ENCODE data around the gene DROSHA.
"Not testable (repeated sequence)": the region's sequence is repeated elsewhere in the genome, so short reads cannot be mapped to it uniquely, and the experiment has no call there.

Gene DROSHA

DNA sequence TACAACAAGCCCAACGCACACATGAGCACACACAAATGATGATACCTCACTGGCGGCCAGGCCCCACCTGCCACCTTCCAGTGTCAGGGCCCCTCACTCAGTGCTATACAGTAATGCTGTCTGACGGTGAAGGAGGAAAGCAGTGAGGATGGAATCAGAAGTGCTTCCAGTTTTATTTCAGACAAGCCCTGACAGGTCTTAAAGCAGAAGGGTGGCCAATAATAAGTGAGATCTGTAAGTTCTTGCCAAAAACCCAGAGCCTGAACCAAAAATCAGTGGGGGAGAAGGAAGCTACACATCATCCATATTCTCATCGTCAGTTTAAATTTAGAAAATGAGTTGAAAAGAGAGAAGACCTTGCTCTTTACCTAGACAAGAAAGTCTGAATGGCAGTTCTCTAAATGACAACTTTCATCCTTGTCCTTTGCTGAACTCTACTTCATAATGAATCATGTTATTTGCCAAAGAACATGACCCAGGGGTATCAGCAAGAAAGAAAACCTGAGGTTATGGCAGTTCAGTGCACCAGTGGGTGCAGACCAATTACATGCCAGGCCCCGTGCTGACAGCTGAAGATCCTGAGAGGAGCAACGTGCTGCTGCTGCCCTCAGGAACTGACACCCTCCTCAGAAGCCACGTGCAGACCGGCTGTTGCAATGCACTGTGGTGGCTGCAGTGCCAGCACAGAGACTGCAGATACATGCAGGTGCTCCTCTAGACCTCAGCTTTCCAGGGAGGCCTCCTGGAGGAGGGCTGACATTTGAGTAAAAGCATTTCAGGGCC lies 118.7 kb downstream of the DROSHA start:
- in situ Hi-C loops (cut with MboI; ENCODE audit: low sequenced_read_pairs), result no loop called here
- Histone ChIP-seq H3K27me3 (ENCODE audit: low read depth) (no peaks in the 10 kb centered on the region), H3K36me3 (replicated peaks) (peaks cover 14% of the 10 kb centered on the region)

GRCh38 chr5:31412324-31412723 lies 119.6 kb downstream of the DROSHA start:
- no peak for DNase-seq (ENCODE audit: low spot score in 2 of 2)
- no peak overlapping the region for H3K4me3 ChIP-seq
- H3K9me3 ChIP-seq, result no peaks in the 10 kb centered on the region
- H3K27me3 ChIP-seq (ENCODE audit: low read depth), result no peaks in the 10 kb centered on the region
- H3K36me3 ChIP-seq (replicated peaks), result peaks cover 19% of the 10 kb centered on the region
- H3K4me1 ChIP-seq, result peaks cover 15% of the 10 kb centered on the region
- in situ Hi-C loops (cut with MboI; ENCODE audit: low sequenced_read_pairs), result no loop called here

More for the DNA sequence above, 118.7 kb downstream of the DROSHA start:
- Histone ChIP-seq H3K4me3 (no peak overlapping the region), H3K4me1 (peaks cover 15% of the 10 kb centered on the region), H3K9me3 (no peaks in the 10 kb centered on the region)
- no peak for DNase-seq (ENCODE audit: low spot score in 2 of 2)

DNA sequence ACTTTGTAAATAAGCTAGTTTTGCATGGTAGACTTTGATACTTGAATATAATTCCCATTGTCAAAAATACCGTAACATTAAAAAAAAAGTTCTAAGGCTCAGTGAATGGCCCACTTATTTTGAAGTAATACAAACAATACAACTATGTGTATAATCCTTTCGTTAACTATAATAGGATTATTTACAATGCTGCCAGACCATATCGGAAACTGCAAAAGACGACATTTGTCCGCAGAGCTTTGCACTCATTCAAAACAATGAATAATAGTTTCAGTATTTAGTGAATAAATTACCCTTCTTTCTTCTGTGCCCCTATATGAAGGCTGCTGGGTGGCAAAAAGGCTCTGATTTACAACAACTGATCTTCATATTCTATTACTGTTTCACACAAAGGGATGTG lies 121.8 kb downstream of the DROSHA start:
- DNase-seq (ENCODE audit: low spot score in 2 of 2), result peak; percentile 41 to 81
- Histone ChIP-seq H3K27me3 (ENCODE audit: low read depth) (no peaks in the 10 kb centered on the region), H3K36me3 (replicated peaks) (peaks cover 18% of the 10 kb centered on the region), H3K9me3 (no peaks in the 10 kb centered on the region), H3K4me1 (peaks cover 11% of the 10 kb centered on the region), H3K4me3 (no peak overlapping the region)
- in situ Hi-C loops (cut with MboI; ENCODE audit: low sequenced_read_pairs), result no loop called here

GRCh38 chr5:31408814-31409213 lies 123.1 kb downstream of the DROSHA start:
- in situ Hi-C loops (cut with MboI; ENCODE audit: low sequenced_read_pairs), result no loop called here

GRCh38 chr5:31407921-31408693 lies 123.8 kb downstream of the DROSHA start:
- in situ Hi-C loops (cut with MboI; ENCODE audit: low sequenced_read_pairs), result no loop called here
- H3K36me3 ChIP-seq (replicated peaks), result peaks cover 18% of the 10 kb centered on the region

More at GRCh38 chr5:31408814-31409213, 123.1 kb downstream of the DROSHA start:
- no peaks in the 10 kb centered on the region for H3K27me3 ChIP-seq (ENCODE audit: low read depth)
- no peaks in the 10 kb centered on the region for H3K9me3 ChIP-seq
- H3K4me3 ChIP-seq, result no peak overlapping the region
- no peak for DNase-seq (ENCODE audit: low spot score in 2 of 2)
- H3K4me1 ChIP-seq, result peaks cover 11% of the 10 kb centered on the region
- peaks cover 18% of the 10 kb centered on the region for H3K36me3 ChIP-seq (replicated peaks)

DNA sequence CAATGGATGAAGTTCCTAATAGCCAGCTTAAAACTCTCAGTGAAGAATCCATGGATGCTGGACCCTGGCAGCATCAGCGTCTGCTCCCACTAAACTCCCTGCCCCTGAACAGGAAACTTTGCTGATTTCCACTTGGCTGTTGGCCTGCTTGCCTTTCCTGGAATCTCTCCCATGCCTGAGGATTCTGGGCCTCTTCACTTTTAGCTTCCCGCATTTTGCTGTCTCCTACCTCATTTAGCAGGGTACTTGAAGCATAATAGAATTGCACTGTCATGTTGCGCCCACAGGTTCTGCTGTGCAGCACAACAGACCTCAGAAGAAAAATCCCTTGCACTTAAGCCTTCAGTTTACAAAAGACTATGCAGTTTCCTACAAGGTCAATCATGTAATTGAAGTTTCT lies 127.6 kb downstream of the DROSHA start:
- in situ Hi-C loops (cut with MboI; ENCODE audit: low sequenced_read_pairs), result no loop called here
- H3K4me1 ChIP-seq, result no peaks in the 10 kb centered on the region
- DNase-seq (ENCODE audit: low spot score in 2 of 2), result no peak
- peaks cover 27% of the 10 kb centered on the region for H3K36me3 ChIP-seq (replicated peaks)
- no peak overlapping the region for H3K4me3 ChIP-seq
- no peaks in the 10 kb centered on the region for H3K27me3 ChIP-seq (ENCODE audit: low read depth)
- no peaks in the 10 kb centered on the region for H3K9me3 ChIP-seq

More at GRCh38 chr5:31407921-31408693, 123.8 kb downstream of the DROSHA start:
- H3K27me3 ChIP-seq (ENCODE audit: low read depth), result no peaks in the 10 kb centered on the region
- no peak overlapping the region for H3K4me3 ChIP-seq
- no peaks in the 10 kb centered on the region for H3K9me3 ChIP-seq
- no peak for DNase-seq (ENCODE audit: low spot score in 2 of 2)
- peaks cover 11% of the 10 kb centered on the region for H3K4me1 ChIP-seq

DNA sequence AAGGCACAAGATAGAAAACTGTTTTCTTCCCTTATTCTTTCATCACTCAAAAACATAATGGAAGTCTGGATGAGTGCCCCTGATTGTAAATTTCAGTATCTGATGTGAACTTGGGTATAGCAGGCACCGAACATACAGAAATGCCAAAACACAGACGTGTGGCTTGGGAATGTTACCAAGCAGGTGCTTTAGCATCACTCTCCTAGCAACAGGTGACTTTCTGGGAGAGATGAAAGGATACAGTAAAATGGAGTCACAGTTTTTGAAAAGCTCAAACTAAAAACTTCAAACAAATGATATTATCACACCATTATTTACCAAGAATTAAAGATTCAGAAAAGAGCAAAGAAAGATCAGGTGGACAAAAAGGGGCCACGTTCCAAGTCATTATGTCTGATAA lies 130.2 kb downstream of the DROSHA start:
- in situ Hi-C loops (cut with MboI; ENCODE audit: low sequenced_read_pairs), result no loop called here
- no peak for DNase-seq (ENCODE audit: low spot score in 2 of 2)
- H3K4me3 ChIP-seq, result no peak overlapping the region
- H3K4me1 ChIP-seq, result peaks cover 12% of the 10 kb centered on the region
- no peaks in the 10 kb centered on the region for H3K27me3 ChIP-seq (ENCODE audit: low read depth)
- H3K36me3 ChIP-seq (replicated peaks), result peaks cover 12% of the 10 kb centered on the region; the same call in 1 of the 2 replicates
- H3K9me3 ChIP-seq, result no peaks in the 10 kb centered on the region

DNA sequence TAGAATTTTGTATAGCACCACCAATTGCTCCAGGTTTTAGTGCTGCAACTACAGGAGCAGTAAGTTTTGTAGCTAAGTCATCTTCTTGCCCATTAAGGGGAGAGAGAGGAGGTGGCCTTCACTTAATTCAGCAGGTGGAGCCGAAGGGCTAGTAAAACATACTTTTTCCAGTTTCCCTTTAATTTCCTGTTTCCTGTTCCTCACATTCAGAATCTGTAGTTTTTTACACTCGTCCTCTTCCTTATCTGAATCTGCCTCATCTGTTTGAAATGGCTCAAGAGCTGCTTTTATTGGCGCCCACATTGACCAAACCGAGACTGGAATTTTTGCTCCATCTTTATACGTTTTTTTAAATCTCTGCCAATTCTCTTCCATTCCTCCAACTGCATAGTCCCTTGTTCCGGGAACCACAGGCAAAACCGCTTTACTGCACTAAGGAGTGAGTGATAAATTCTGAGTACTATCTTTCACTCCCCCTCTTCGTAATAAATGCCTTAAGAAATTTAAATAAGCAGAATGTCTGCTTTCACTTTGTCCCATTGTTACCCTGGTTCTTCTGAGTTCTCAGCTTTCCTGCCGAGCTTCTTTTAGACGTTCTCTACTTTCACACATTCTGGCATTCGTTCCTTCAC lies 133.9 kb downstream of the DROSHA start:
- peaks cover 12% of the 10 kb centered on the region for H3K4me1 ChIP-seq
- in situ Hi-C loops (cut with MboI; ENCODE audit: low sequenced_read_pairs), result no loop called here
- DNase-seq (ENCODE audit: low spot score in 2 of 2), result no peak
- H3K4me3 ChIP-seq, result no peak overlapping the region
- H3K9me3 ChIP-seq, result no peaks in the 10 kb centered on the region
- H3K36me3 ChIP-seq (replicated peaks), result peaks cover 9% of the 10 kb centered on the region; the same call in 1 of the 2 replicates
- H3K27me3 ChIP-seq (ENCODE audit: low read depth), result no peaks in the 10 kb centered on the region

GRCh38 chr5:31396611-31397295 lies 135.1 kb downstream of the DROSHA start:
- Histone ChIP-seq H3K4me1 (peaks cover 12% of the 10 kb centered on the region), H3K27me3 (ENCODE audit: low read depth) (no peaks in the 10 kb centered on the region), H3K4me3 (no peak overlapping the region), H3K36me3 (replicated peaks) (peaks cover 5% of the 10 kb centered on the region; the same call in 1 of the 2 replicates), H3K9me3 (no peaks in the 10 kb centered on the region)
- no peak for DNase-seq (ENCODE audit: low spot score in 2 of 2)
- in situ Hi-C loops (cut with MboI; ENCODE audit: low sequenced_read_pairs), result no loop called here

- H3K4me3 ChIP-seq; H3K27me3 ChIP-seq (ENCODE audit: low read depth); DNase-seq (ENCODE audit: low spot score in 2 of 2); H3K36me3 ChIP-seq (replicated peaks); in situ Hi-C loops (cut with MboI; ENCODE audit: low sequenced_read_pairs); H3K9me3 ChIP-seq: not testable (repeated sequence)
- H3K4me1 ChIP-seq, result peaks cover 12% of the 10 kb centered on the region
These were observed 136.3 kb downstream of the DROSHA start for GRCh38 chr5:31395450-31396045.

GRCh38 chr5:31393126-31393525 lies 138.8 kb downstream of the DROSHA start:
- no peak for DNase-seq (ENCODE audit: low spot score in 2 of 2)
- no peaks in the 10 kb centered on the region for H3K27me3 ChIP-seq (ENCODE audit: low read depth)
- in situ Hi-C loops (cut with MboI; ENCODE audit: low sequenced_read_pairs), result no loop called here
- H3K9me3 ChIP-seq, result peaks cover 9% of the 10 kb centered on the region
- H3K4me3 ChIP-seq, result no peak overlapping the region
- H3K4me1 ChIP-seq, result peaks cover 4% of the 10 kb centered on the region
- no peaks in the 10 kb centered on the region for H3K36me3 ChIP-seq (replicated peaks)

- no peaks in the 10 kb centered on the region for H3K36me3 ChIP-seq (replicated peaks)
- in situ Hi-C loops (cut with MboI; ENCODE audit: low sequenced_read_pairs), result no loop called here
- peaks cover 10% of the 10 kb centered on the region for H3K9me3 ChIP-seq
- no peaks in the 10 kb centered on the region for H3K4me1 ChIP-seq
- no peak for DNase-seq (ENCODE audit: low spot score in 2 of 2)
- no peaks in the 10 kb centered on the region for H3K27me3 ChIP-seq (ENCODE audit: low read depth)
- H3K4me3 ChIP-seq, result no peak overlapping the region
These were observed 139.8 kb downstream of the DROSHA start for GRCh38 chr5:31392061-31392460.

- Histone ChIP-seq H3K27me3 (ENCODE audit: low read depth) (no peaks in the 10 kb centered on the region), H3K9me3 (peaks cover 10% of the 10 kb centered on the region), H3K4me3 (no peak overlapping the region), H3K4me1 (no peaks in the 10 kb centered on the region), H3K36me3 (replicated peaks) (no peaks in the 10 kb centered on the region)
- in situ Hi-C loops (cut with MboI; ENCODE audit: low sequenced_read_pairs), result no loop called here
- DNase-seq (ENCODE audit: low spot score in 2 of 2), result no peak
These were observed 141.6 kb downstream of the DROSHA start for GRCh38 chr5:31390256-31390655.

Measured in HAP-1 (cell line).